GM19455 (cell line): ENCODE measurements around the gene ZNF836.
A peak's percentile ranks its signal among the peaks of the same experiment; 100 is the strongest.

Source experiments
- ATAC-seq: cut with Tn5 transposase; IDR thresholded peaks from one replicate; pipeline ENCODE4 v1.9.1; 2021; ENCODE audit not compliant: unreplicated experiment

ZNF836 gene

GRCh38 chr19:52188822-52189734 lies 17.7 kb upstream of the ZNF836 start:
- ATAC-seq, result peak; percentile 18

DNA sequence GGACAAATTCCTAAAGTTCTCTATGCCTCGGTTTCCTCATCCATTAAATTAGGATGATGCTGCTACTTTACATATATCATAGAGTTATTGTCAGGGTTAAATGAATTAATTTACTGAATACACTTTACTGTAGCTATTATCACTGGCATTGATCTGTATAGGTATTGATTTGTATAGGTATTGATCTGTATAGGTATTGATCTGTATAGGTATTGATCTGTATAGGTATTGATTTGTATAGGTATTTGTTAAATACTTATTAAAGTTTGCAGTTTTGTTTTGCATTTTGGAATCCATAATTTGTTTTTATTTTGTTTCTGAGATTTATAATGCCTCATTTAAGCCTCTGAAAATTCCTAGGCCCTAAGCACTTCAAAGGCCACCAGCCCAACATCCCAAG lies 16.0 kb upstream of the ZNF836 start:
- ATAC-seq, result no peak

DNA sequence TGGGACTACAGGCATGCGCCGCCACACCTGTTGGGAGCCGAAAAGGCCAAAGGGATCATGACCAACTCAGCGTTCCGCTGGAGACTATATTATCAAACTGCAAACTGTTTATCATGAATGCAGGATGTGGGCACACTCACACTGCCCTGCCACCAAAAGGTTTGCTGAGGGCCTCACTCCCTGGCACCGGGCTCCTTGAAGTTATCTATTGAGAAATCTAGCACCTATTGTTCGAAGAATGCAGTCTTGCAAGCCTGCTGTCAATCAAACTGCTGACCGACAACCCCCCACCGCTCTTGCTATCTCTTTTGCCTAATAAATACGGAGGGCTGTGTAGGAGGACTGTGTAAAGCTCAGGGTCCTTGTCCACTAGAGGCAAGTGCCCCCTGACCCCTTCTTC lies 5.2 kb upstream of the ZNF836 start:
- no peak for ATAC-seq

- ATAC-seq, result no peak
Measured at GRCh38 chr19:52172347-52172746, 926 bp upstream of the ZNF836 start.

DNA sequence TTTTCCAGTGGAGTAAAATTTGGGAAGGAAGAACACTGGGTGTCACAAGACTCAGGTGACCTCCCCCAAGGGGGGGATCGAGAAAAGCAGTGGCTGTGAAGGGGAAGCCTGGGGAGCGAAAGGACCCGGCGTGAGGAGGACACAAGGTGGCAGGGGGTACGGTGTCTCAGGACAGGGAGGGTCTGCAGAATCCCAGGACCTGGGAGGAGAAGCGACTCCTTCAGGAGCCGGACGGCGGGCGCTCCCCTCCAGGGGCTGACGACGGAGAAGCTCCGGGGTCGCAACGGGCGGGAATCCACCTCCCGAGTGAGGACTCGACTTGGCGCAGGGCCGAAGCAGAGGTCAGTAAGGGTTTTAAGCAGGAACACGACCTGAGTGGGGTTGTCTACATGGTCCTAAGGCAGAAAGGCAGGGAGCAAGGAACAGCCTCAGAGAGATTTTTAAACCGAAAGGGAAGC lies 529 bp downstream of the ZNF836 start:
- ATAC-seq, result peak; percentile 24

GRCh38 chr19:52170304-52170703 lies 1.1 kb downstream of the ZNF836 start:
- ATAC-seq, result no peak

GRCh38 chr19:52155596-52156359 lies 15.6 kb downstream of the ZNF836 start:
- ATAC-seq, result no peak

- no peak for ATAC-seq
Measured at GRCh38 chr19:52148256-52148655, 23.2 kb downstream of the ZNF836 start.

DNA sequence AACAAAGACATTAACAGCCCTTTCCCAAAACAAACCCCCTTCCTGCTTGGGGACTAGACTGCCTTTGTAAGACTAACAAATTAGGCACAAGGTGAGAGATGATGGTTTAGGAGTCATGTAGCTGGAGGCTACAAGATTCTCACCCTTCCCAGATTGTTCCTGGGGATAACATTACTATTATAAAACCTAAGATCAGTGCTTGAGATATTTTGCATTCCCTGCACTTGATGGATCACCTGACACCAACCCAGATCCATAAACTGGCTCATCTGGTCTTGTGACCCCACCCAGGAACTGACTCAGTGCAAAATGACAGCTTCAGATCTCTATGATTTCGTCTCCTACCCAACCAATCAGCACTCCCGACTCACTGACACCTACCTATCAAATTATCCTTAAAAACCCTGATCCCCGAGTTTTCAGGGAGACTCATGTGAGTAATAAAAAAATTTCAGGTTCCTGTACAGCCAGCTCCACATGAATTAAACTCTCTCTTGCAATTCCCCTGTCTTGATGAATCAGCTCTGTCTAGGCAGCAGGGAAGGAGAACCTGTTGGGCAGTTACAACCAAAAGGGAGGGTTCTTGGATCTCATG lies 29.3 kb downstream of the ZNF836 start:
- ATAC-seq, result no peak

- no peak for ATAC-seq
Measured at GRCh38 chr19:52141203-52141602, 30.2 kb downstream of the ZNF836 start.

GRCh38 chr19:52140032-52140710 lies 31.2 kb downstream of the ZNF836 start:
- peak; percentile 84 for ATAC-seq

- ATAC-seq, result peak; percentile 58
Measured at GRCh38 chr19:52139252-52140031, 32.0 kb downstream of the ZNF836 start, which contains the start of gene ZNF616. Gene ZNF616, minus strand, starts transcription at chr19:52139938. Its CDS starts 9,426 bp downstream, at chr19:52130512.

DNA sequence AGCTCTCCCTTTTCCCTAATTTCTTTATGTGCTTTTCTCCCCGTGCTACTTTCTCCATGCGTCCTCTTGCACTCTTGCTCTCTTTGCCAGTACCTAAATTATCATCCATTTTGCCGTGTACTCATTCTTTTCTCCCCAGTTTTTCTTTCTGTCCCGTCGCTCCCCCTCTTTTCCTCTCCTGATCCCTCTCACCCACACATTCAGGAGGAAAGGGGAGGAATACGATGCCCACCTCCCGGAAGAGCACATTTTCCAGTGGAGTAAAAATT lies 32.5 kb downstream of the ZNF836 start:
- no peak for ATAC-seq

GRCh38 chr19:52138278-52138982 lies 33.0 kb downstream of the ZNF836 start:
- ATAC-seq, result no peak

- no peak for ATAC-seq
Measured at GRCh38 chr19:52120286-52120685, 51.1 kb downstream of the ZNF836 start.

- ATAC-seq, result no peak
Measured at GRCh38 chr19:52115526-52116053, 55.8 kb downstream of the ZNF836 start.

- ATAC-seq, result no peak
Measured at GRCh38 chr19:52114691-52115090, 56.7 kb downstream of the ZNF836 start.

DNA sequence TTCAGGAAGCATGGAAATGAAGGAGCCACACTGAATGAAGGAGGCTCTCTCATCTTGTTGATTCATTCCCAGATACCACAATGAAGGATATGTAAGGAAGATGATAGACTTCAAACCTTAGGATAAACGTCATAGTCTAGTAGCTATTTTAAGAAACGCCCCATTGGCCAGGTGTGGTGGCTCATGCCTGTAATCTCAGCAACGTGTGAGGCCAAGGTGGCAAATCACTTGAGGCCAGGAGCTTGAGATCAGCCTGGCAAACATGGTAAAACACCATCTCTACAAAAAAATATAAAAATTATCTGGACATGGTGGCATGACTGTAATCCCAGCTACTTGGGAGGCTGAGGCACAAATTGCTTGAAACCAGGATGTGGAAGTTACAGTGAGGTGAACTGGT lies 58.8 kb downstream of the ZNF836 start:
- no peak for ATAC-seq

- no peak for ATAC-seq
Measured at GRCh38 chr19:52110780-52111179, 60.6 kb downstream of the ZNF836 start.
